H1 (cell line): ENCODE results near the gene OTOF. TPM values are rescaled to one million over a fixed set of nuclear protein-coding genes. Genes with fewer than 3 reads are reported as not detected.

ENCODE experiments used
- CTCF ChIA-PET: fragments of 300-600 bp; sonication (Branson Sonifier 250); formaldehyde crosslinking; loops from one replicate; lab custom pipeline; 2021; ENCODE audit not compliant: partially characterized antibody; lab: Charles Lee
- POLR2A ChIA-PET: fragments of 300-600 bp; sonication (Branson Sonifier 250); formaldehyde crosslinking; loops from one replicate; lab custom pipeline; 2021; ENCODE audit warnings: inconsistent platforms; ENCODE audit not compliant: partially characterized antibody; lab: Charles Lee
- DNase-seq, 2 experiments: peaks; one replicate each; pipeline versions ENCODE4 v3.0.0 to v3.0.0-alpha.2; 2010 to 2022; ENCODE audit warnings: low spot score in 2 of 2, low read depth in 1 of 2, mixed read lengths in 1 of 2
- FAIRE-seq: peaks from 2 replicates; lab custom pipeline; 2011; peaks lifted over from hg19 to GRCh38; lab: Jason Lieb, UNC
- H2AFZ ChIP-seq: 2 replicates; pipeline ENCODE4 v1.8.1; 2012; ENCODE audit warnings: low read length, inconsistent platforms
- H2AK5ac ChIP-seq: 2 replicates; pipeline ENCODE4 v1.6.1; 2013; ENCODE audit warnings: low read depth, low read length
- H2BK120ac ChIP-seq: replicated peaks from 2 replicates; pipeline ENCODE3; 2013; ENCODE audit warnings: low read depth, low read length, inconsistent platforms
- H2BK12ac ChIP-seq: 2 replicates; pipeline ENCODE4 v1.6.1; 2013; ENCODE audit warnings: low read depth, low read length
- H2BK15ac ChIP-seq: 2 replicates; pipeline ENCODE4 v1.6.1; 2013; ENCODE audit warnings: low read length
- H2BK20ac ChIP-seq: 2 replicates; pipeline ENCODE4 v1.6.1; 2013; ENCODE audit warnings: low read length
- H2BK5ac ChIP-seq: 2 replicates; pipeline ENCODE4 v1.6.1; 2013; ENCODE audit warnings: low read depth, low read length
- H3K14ac ChIP-seq: 2 replicates; pipeline ENCODE4 v1.6.1; 2013; ENCODE audit warnings: inconsistent platforms; ENCODE audit not compliant: insufficient read length
- H3K18ac ChIP-seq: 2 replicates; pipeline ENCODE4 v1.6.1; 2013; ENCODE audit warnings: low read length; ENCODE audit errors: extremely low read depth
- H3K23ac ChIP-seq: 2 replicates; pipeline ENCODE4 v1.6.1; 2013; ENCODE audit warnings: inconsistent platforms; ENCODE audit not compliant: insufficient read length
- H3K23me2 ChIP-seq: 2 replicates; pipeline ENCODE4 v1.6.1; 2013; ENCODE audit warnings: low read depth, low read length
- H3K27ac ChIP-seq: 2 replicates; pipeline ENCODE4 v1.6.1; 2011; ENCODE audit warnings: low read depth, low read length, inconsistent platforms
- H3K27me3 ChIP-seq, 4 experiments: replicated peaks in 1 of 4; 1 replicate in 1 of 4; 2 replicates in 3 of 4; pipeline versions ENCODE4 v1.6.1 to v1.8.1; 2011 to 2013; ENCODE audit warnings: low read length in 3 of 4, mild to moderate bottlenecking in 3 of 4, inconsistent platforms in 2 of 4, mixed read lengths in 2 of 4, moderate library complexity in 1 of 4; ENCODE audit not compliant: control insufficient read depth in 3 of 4, insufficient read depth in 3 of 4; ENCODE audit errors: extremely low read depth in 1 of 4
- H3K36me3 ChIP-seq, 4 experiments: 2 replicates each; pipeline versions ENCODE4 v1.6.1 to v1.8.1; 2011 to 2013; ENCODE audit warnings: mild to moderate bottlenecking in 4 of 4, low read length in 3 of 4, moderate library complexity in 2 of 4, control low read depth in 1 of 4, inconsistent platforms in 1 of 4; ENCODE audit not compliant: insufficient read depth in 4 of 4, control insufficient read depth in 2 of 4
- H3K4ac ChIP-seq: replicated peaks from 2 replicates; pipeline ENCODE3; 2013; ENCODE audit warnings: low read length, low read depth, mixed read lengths, inconsistent platforms; ENCODE audit not compliant: insufficient read length
- H3K4me1 ChIP-seq, 4 experiments: replicated peaks in 1 of 4; 1 replicate in 1 of 4; 2 replicates in 3 of 4; pipeline versions ENCODE4 v1.6.1 to v1.8.1; 2011 to 2013; ENCODE audit warnings: low read length in 3 of 4, inconsistent platforms in 2 of 4, mixed read lengths in 1 of 4; ENCODE audit not compliant: insufficient read depth in 4 of 4, control insufficient read depth in 3 of 4
- H3K4me2 ChIP-seq, 2 experiments: 2 replicates each; pipeline versions ENCODE4 v1.6.1 to v1.8.1; 2011 to 2013; ENCODE audit warnings: low read depth in 2 of 2, low read length in 2 of 2, control low read depth in 1 of 2, inconsistent platforms in 1 of 2, mild to moderate bottlenecking in 1 of 2; ENCODE audit not compliant: insufficient read depth in 1 of 2
- H3K4me3 ChIP-seq, 4 experiments: fragments of 200-600, 300-600 bp in 1 of 4; sonication (generic), shearing (Covaris generic), sonication (Bioruptor Twin) in 1 of 4; 2 replicates each; pipeline versions ENCODE4 v1.5.1 to v1.8.1; 2011 to 2016; ENCODE audit warnings: low read length in 4 of 4, low read depth in 3 of 4, control low read depth in 2 of 4, inconsistent platforms in 2 of 4, mild to moderate bottlenecking in 2 of 4, mixed read lengths in 1 of 4, moderate library complexity in 1 of 4; ENCODE audit not compliant: insufficient read depth in 2 of 4; ENCODE audit errors: extremely low read depth in 1 of 4
- H3K56ac ChIP-seq: replicated peaks from 2 replicates; pipeline ENCODE3; 2013; ENCODE audit warnings: low read depth, mild to moderate bottlenecking, mixed read lengths, low read length, inconsistent platforms; ENCODE audit not compliant: insufficient read length
- H3K79me1 ChIP-seq: 2 replicates; pipeline ENCODE4 v1.6.1; 2013; ENCODE audit warnings: low read depth, low read length, control low read depth
- H3K79me2 ChIP-seq, 2 experiments: 2 replicates each; pipeline versions ENCODE4 v1.6.1 to v1.8.1; 2012 to 2013; ENCODE audit warnings: low read length in 2 of 2, mild to moderate bottlenecking in 2 of 2, inconsistent platforms in 1 of 2; ENCODE audit not compliant: insufficient read depth in 2 of 2, control insufficient read depth in 1 of 2
- H3K9ac ChIP-seq, 4 experiments: replicated peaks in 1 of 4; 1 replicate in 1 of 4; 2 replicates in 3 of 4; pipeline versions ENCODE4 v1.6.1 to v1.8.1; 2011 to 2013; ENCODE audit warnings: low read depth in 3 of 4, low read length in 3 of 4, control low read depth in 2 of 4, mild to moderate bottlenecking in 2 of 4, moderate library complexity in 2 of 4, inconsistent platforms in 1 of 4; ENCODE audit errors: extremely low read depth in 1 of 4
- H3K9me3 ChIP-seq, 2 experiments: 2 replicates each; pipeline versions ENCODE4 v1.6.1 to v1.8.1; 2012 to 2013; ENCODE audit warnings: mild to moderate bottlenecking in 2 of 2, moderate library complexity in 2 of 2, control low read depth in 1 of 2, inconsistent platforms in 1 of 2, low read depth in 1 of 2, low read length in 1 of 2, mixed read lengths in 1 of 2; ENCODE audit not compliant: insufficient read depth in 2 of 2
- H4K20me1 ChIP-seq, 2 experiments: replicated peaks in 1 of 2; 2 replicates each; pipeline versions ENCODE3 to v1.8.1; 2011 to 2013; ENCODE audit warnings: inconsistent platforms in 2 of 2, low read length in 2 of 2, mild to moderate bottlenecking in 1 of 2; ENCODE audit not compliant: insufficient read depth in 2 of 2, control insufficient read depth in 1 of 2
- H4K5ac ChIP-seq: 2 replicates; pipeline ENCODE4 v1.6.1; 2013; ENCODE audit warnings: low read length, low read depth, mixed read lengths, inconsistent platforms; ENCODE audit not compliant: insufficient read length
- H4K8ac ChIP-seq: 2 replicates; pipeline ENCODE4 v1.8.0; 2013; ENCODE audit warnings: mild to moderate bottlenecking, moderate library complexity, low read length, inconsistent platforms; ENCODE audit not compliant: insufficient read depth; ENCODE audit errors: extremely low read depth
- H4K91ac ChIP-seq: replicated peaks from 2 replicates; pipeline ENCODE3; 2013; ENCODE audit warnings: low read length, mixed read lengths, inconsistent platforms; ENCODE audit not compliant: insufficient read length
- ATF2 ChIP-seq: IDR thresholded peaks from 2 replicates; pipeline ENCODE4 v1.6.1; 2012; ENCODE audit warnings: low read length, inconsistent platforms
- BACH1 ChIP-seq: IDR thresholded peaks from 2 replicates; pipeline ENCODE4 v1.6.1; 2012; ENCODE audit warnings: low read length, improper control_type of control experiment
- CTBP2 ChIP-seq: IDR thresholded peaks from 2 replicates; pipeline ENCODE4 v1.7.0; 2011; ENCODE audit warnings: borderline replicate concordance, mild to moderate bottlenecking, moderate library complexity, mixed read lengths, low read length; ENCODE audit not compliant: insufficient read depth, insufficient read length
- NRF1 ChIP-seq: IDR thresholded peaks from 2 replicates; pipeline ENCODE4 v1.6.1; 2011; ENCODE audit warnings: mild to moderate bottlenecking, low read depth, low read length, improper control_type of control experiment
- POLR2A ChIP-seq, 2 experiments: IDR thresholded peaks; 1 replicate in 1 of 2; 2 replicates in 1 of 2; pipeline ENCODE4 v1.6.1; 2011; ENCODE audit warnings: low read depth in 2 of 2, low read length in 2 of 2, mild to moderate bottlenecking in 2 of 2; ENCODE audit errors: control extremely low read depth in 1 of 2
- POU5F1 ChIP-seq: IDR thresholded peaks from 2 replicates; pipeline ENCODE4 v1.6.1; 2011; ENCODE audit warnings: low read depth, mild to moderate bottlenecking, low read length, moderate library complexity
- SAP30 ChIP-seq: fragments of 300-600 bp; sonication (generic); IDR thresholded peaks from 2 replicates; pipeline ENCODE4 v1.7.1; 2012; ENCODE audit warnings: low read length, moderate library complexity, mild to moderate bottlenecking, inconsistent platforms; ENCODE audit not compliant: insufficient read depth, insufficient replicate concordance
- SP1 ChIP-seq: IDR thresholded peaks from 2 replicates; pipeline ENCODE4 v1.6.1; 2011; ENCODE audit warnings: low read depth, low read length
- TAF1 ChIP-seq: IDR thresholded peaks from 2 replicates; pipeline ENCODE4 v1.6.1; 2011; ENCODE audit warnings: mild to moderate bottlenecking, low read depth, low read length
- TAF7 ChIP-seq: optimal IDR thresholded peaks from 2 replicates; pipeline ENCODE3; 2011; ENCODE audit warnings: low read depth, mild to moderate bottlenecking, inconsistent platforms, low read length, moderate library complexity, borderline replicate concordance
- TBP ChIP-seq: IDR thresholded peaks from 2 replicates; pipeline ENCODE4 v1.6.1; 2011; ENCODE audit warnings: low read depth, low read length, improper control_type of control experiment
- YY1 ChIP-seq: IDR thresholded peaks from 2 replicates; pipeline ENCODE4 v1.6.1; 2011; ENCODE audit warnings: low read depth, mild to moderate bottlenecking, low read length
- WGBS, 2 experiments: shearing (Covaris generic) in 1 of 2; methylation state at CpG; one replicate each; pipeline versions ENCODE4 v1.1.6 to v1.1.7; 2013 to 2015; ENCODE audit warnings: low lambda C conversion rate in 2 of 2, mixed read lengths in 2 of 2, inconsistent platforms in 1 of 2, low coverage in 1 of 2, missing lambda C conversion rate in 1 of 2; ENCODE audit not compliant: insufficient replicate concordance in 2 of 2, insufficient coverage in 1 of 2, insufficient read length in 1 of 2; ENCODE audit errors: extremely low coverage in 1 of 2, missing lambda C conversion rate in 1 of 2; 5-methylcytosine and 5-hydroxymethylcytosine counted together
- polyA plus RNA-seq, 7 experiments: library from polyadenylated mRNA; depleted of rRNA in 3 of 7; stranded (reverse) in 5 of 7; unstranded in 2 of 7; fragments of >200 nt in 5 of 7; fragments of 200-250 nt in 2 of 7; gene quantifications; 1 replicate in 5 of 7; 2 replicates in 1 of 7; 4 replicates in 1 of 7; pipeline versions ENCODE4 v1.2.1 to v1.2.3, GENCODE V29; 2011 to 2013; ENCODE audit warnings: missing spikeins in 2 of 7, mixed read lengths in 2 of 7
- total RNA-seq: library from RNA; stranded (reverse); fragmentation: NEBNext Ultra II Directional; extraction: Animal tissue kit (Norgen Biotek cat#: 25700); gene quantifications from 2 replicates; pipeline ENCODE4 v1.2.1, GENCODE V29; 2021

OTOF gene
- total and polyA plus RNA-seq, 2 of the 8 experiments (the other 6 are each of a cell fraction or from before 2014, with no cell fraction given) = 0.06 TPM; not detected in 1

GRCh38 chr2:26520148-26520449 is 42.2 kb upstream of the OTOF start:
- ChIA-PET POLR2A (interaction anchor here (1.2 kb wide), 1 partner anchor 38 kb away, joined by 3 read pairs; no protein-coding TSS in a partner anchor), CTCF (interaction anchor here (1.0 to 7.5 kb wide), 17 partner anchors 8 to 224 kb away, joined by 3 to 97 read pairs (median 7); a partner anchor contains a TSS)
- Histone ChIP-seq H2BK120ac (no peak overlapping the region), H4K8ac (no peak overlapping the region), H2BK15ac (no peak overlapping the region), H3K4me1 (no peaks in the 10 kb centered on the region), H3K9me3 (no peaks in the 10 kb centered on the region), H3K23me2 (no peaks in the 10 kb centered on the region), H3K27ac (no peak overlapping the region), H3K18ac (no peak overlapping the region), H2AK5ac (no peak overlapping the region), H3K56ac (no peak overlapping the region), H3K79me2 (no peaks in the 10 kb centered on the region), H4K91ac (no peak overlapping the region), H3K9ac (no peak overlapping the region), H2AFZ (no peak overlapping the region), H3K14ac (no peak overlapping the region), H3K27me3 (no peaks in the 10 kb centered on the region), H3K23ac (no peak overlapping the region), H3K36me3 (no peaks in the 10 kb centered on the region; a peak in 1 of 8 replicates), H2BK5ac (no peak overlapping the region), H3K4me3 (no peak overlapping the region), H3K4me2 (no peak overlapping the region), H3K4ac (no peak overlapping the region), H4K5ac (no peak overlapping the region), H2BK20ac (no peak overlapping the region), H2BK12ac (no peak overlapping the region), H3K79me1 (no peaks in the 10 kb centered on the region), H4K20me1 (no peaks in the 10 kb centered on the region)
- FAIRE-seq (no peak), DNase-seq (no peak)
- WGBS, 2 experiments = 67% methylated on average over 1 of the region's 1 CpG; no CpG with 5 or more reads in 1 of the 2 experiments
- TF ChIP-seq ATF2 = no peak
- no peak for TF ChIP-seq TAF1
- TF ChIP-seq TBP = no peak
- no peak for TF ChIP-seq BACH1
- TF ChIP-seq POLR2A (IDR thresholded peaks at IDR 0.05; ENCODE audit: control extremely low read depth in 1 of 2, low read depth in 2 of 2, low read length in 2 of 2) = no peak
- no peak for TF ChIP-seq CTBP2
- no peak for TF ChIP-seq SP1
- TF ChIP-seq SAP30 = no peak
- TF ChIP-seq POU5F1 = no peak
- no peak for TF ChIP-seq TAF7
- no peak for TF ChIP-seq NRF1
- no peak for TF ChIP-seq YY1
